Measurements from ENCODE around the gene CLASRP.
A peak's percentile ranks its signal among the peaks of the same experiment; 100 is the strongest.

Gene CLASRP

DNA sequence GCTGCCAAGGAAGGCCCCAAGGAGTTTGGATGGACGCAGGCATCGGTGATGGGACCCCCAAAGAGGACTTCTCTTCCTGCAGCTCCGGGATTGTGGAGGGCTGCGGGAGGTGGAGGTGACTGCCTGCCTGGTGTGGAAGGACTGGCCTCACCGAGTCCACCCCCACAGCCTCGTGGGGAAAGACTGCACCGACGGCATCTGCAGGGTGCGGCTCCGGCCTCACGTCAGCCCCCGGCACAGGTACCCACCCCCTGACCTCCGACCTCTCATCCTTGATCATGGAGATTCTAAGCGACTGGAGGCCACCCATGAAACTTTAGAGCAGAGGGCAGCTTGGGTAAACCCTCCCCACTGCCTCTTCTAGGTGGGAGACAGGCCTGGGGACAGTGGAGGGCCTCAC, 16.9 kb upstream of the CLASRP start:
- DNase-seq = no peak

- no peak for DNase-seq
Measured at GRCh38 chr19:45023048-45023447, 15.8 kb upstream of the CLASRP start.

GRCh38 chr19:45025264-45025663, 13.6 kb upstream of the CLASRP start:
- DNase-seq = no peak

DNA sequence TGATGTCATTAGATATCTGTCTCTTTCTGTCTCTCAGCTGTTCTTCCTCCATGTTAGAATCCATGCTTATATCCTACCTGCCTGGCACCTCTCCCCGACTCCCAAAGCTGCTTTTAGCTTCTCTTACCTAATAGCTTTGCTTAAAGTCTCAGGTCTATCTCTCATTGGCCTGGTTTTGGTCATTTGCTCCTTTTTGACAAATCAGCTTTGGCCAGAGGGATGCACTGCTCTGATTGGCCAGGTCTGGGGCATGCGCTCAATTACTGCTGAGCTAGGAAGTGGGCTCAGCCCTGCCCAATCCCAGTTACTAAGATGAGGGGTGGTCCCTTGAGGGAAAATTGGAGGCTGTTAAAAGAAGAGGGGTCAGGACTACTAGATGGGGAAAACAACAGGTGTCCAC, 11.5 kb upstream of the CLASRP start:
- no peak for DNase-seq

GRCh38 chr19:45030825-45031224, 8.0 kb upstream of the CLASRP start:
- no peak for DNase-seq

DNA sequence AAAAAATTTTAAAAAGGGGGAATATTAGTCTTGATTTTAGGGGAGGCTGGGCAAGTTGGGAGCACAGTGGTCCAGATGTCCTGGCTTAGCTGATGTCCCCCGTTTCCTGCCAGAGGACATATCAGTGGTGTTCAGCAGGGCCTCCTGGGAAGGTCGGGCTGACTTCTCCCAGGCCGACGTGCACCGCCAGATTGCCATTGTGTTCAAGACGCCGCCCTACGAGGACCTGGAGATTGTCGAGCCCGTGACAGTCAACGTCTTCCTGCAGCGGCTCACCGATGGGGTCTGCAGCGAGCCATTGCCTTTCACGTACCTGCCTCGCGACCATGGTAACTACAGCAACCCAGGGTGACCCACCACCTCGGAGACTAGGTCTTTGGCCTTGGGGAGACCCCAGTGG, 6.4 kb upstream of the CLASRP start:
- DNase-seq = no peak

GRCh38 chr19:45035755-45036154, 3.1 kb upstream of the CLASRP start:
- DNase-seq = no peak

GRCh38 chr19:45037393-45038169, 1.3 kb upstream of the CLASRP start:
- no peak for DNase-seq

DNA sequence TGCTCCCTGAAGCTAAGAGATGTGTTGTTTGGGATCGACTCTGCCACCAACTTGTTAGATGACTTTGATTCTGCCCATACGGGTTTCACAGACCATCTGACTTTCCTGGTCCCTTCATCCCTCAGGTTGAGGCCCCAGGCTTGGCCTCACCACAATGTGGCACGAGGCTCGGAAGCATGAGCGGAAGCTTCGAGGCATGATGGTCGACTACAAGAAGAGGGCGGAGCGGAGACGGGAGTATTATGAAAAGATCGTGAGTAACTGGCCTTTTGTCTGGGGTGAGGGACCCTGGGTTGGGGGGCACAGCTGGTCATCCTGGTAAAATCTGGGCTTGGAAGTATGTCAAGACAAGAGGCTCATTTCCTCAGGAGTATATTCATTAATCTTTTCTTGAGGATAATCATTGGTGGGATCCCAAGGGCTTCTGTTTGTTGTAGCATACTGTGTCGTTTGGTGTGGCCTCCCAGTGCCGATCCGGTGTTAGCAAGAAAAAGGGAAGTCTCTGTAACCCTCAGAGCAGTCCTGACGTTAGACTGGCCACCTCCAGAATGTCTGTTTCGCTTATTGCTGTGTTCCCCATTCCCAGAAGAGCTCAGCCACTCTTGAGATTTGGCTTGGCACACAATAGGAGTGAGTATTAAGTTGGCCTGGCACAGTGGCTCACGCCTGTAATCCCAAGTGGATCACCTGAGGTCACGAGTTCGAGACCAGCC, 1.4 kb downstream of the CLASRP start:
- peak; percentile 51 for DNase-seq

DNA sequence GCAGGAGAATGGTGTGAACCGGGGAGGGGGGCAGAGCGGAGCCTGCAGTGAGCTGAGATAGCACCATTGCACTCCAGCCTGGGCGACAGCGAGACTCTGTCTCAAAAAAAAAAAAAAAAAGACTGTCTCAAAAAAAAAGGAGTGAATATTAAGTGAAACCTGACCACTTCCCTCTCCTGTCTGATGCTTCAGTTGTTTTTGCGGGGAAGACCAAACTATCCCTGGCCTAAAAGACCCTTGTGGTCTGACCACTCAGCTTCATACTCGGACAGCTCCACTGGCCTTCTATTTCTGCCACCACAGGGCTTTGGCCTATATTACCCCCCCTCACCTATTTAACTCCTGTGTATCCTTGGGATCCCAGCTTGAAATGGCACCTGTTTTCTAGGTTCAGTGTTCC, 2.3 kb downstream of the CLASRP start:
- no peak for DNase-seq

DNA sequence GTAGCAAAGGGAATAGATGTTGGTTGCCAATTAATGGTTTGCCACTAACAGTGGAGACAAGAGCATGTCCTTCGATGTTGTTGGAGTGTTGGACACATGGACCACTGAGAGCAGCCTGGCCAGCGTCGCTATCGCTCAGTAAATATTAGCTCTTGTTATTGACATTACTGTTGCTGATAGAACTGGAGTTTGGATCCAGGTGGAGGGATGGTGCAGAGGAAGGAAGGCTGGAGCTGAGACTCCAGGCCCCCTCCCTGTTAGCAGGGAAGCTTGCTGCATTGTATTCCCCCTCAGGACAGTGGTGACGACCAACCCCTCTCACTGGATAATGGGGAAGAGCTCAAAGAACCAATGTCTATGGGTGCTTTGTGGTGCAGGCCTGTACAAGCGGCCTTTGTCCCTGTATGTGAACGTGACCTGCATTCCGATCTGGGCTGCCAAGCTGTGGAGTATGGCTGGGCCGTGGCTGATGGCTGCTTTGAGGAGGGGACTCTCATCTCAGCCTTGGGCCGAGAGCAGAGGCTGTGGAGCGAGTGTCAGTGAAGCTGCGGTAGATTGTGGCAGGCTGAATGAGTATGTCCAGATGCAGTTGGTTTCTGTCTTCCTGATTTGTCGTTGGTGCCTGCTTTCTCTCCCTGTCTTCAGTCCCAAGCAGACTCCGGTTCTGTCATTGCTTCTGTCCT, 7.0 kb downstream of the CLASRP start:
- DNase-seq = no peak

DNA sequence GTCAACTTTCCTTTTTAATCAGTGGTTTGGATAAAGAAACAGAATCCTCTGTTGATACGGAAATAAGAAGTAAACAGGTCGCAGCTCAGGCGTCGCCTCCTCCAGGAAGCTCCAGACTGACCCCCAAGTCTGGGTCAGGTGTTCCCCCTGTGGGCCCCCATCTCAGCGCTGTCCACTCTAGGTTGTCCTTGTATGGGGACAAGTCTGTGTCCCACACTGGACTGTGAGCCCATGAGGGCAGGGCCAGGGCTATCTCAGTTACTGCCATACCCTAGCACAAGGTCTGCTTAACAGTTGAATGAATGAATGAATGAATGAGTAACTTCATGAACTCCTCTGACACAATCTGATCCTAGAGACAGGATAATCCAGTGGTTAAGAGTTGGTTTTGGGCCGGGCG, 7.5 kb downstream of the CLASRP start:
- DNase-seq = no peak

- no peak for DNase-seq
Measured at GRCh38 chr19:45047188-45047797, 8.4 kb downstream of the CLASRP start.

GRCh38 chr19:45049073-45049736, 10.4 kb downstream of the CLASRP start:
- DNase-seq = no peak

DNA sequence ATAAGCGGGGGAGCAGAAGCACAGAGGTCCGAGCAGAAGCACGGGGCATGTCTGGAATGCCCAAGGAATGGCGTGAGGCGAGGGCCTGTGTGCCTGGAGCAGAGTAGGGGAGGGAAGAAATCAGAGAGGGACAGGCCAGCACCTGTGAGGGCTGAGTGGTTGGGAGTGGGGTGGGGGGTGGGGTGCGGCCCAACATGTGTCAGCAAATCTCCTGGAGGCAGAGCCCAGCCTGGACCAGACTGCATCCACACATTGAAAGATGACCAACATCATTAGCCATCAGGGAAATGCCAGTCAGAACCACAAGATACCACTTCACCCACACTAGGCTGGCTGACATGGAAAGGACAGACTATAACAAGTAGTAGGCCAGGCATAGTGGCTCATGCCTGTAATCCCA, 11.2 kb downstream of the CLASRP start:
- no peak for DNase-seq

- DNase-seq = peak; percentile 65
Measured at GRCh38 chr19:45051929-45052579, 13.2 kb downstream of the CLASRP start.

DNA sequence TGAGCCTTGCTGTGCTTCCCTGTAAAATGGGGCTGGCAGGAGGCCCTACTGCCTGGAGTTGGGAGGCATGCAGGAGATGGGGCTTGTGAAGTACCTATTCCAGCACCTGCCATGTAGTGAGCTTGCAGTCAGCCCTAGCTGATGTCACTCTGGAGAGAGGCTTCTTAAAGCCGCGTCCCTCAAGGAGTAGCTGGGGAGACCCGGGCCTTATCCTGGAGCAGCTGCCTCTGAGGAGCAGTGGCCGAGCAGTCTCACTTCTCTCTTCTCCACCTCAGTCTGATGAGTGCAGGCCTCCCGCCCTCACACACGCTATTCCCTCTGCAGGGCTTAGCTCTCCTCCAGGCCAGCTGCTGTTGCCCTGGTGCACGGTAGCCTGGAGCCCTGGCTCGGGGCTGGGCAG, 18.0 kb downstream of the CLASRP start:
- no peak for DNase-seq

GRCh38 chr19:45057444-45057843, 18.6 kb downstream of the CLASRP start:
- DNase-seq = no peak

DNA sequence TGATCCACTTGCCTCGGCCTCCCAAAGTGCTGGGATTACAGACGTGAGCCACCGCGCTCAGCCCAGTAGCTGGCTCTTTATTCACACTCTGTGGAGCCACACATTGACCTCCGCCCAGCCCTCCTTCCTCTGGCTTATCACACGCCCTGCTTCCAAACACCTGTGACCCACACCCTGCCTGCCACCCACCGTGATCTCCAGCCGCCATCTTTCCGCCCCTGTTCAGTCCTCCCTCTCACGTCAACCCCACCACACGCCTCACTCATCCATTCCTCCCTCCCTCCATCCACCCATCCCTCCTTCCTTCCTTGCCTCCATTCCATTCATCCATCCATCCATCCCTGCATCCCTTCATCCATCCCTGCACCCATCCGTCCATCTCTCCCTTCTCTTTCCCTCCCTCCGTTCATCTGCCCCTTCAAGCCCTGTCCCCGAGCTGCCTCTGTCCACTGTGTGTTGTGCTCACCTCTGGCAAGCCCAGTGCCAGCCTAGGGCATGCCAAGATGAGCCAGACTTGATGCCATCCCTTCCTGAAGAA, 19.8 kb downstream of the CLASRP start:
- DNase-seq = no peak

GRCh38 chr19:45059258-45059965, 20.6 kb downstream of the CLASRP start:
- DNase-seq = peak; percentile 77

- no peak for DNase-seq
Measured at GRCh38 chr19:45061965-45062364, 23.1 kb downstream of the CLASRP start.
